Tibial artery (tissue), 4 donors: ENCODE results near the gene MGAT2.

ENCODE experiments used
- DNase-seq, 2 donors: peaks; one replicate each; pipeline ENCODE4 v3.0.0-alpha.2; 2019
- H3K27ac ChIP-seq, 2 donors: fragments of 200-600 bp; sonication (generic) in 1 of 2; 1 replicate in 1 of 2; 2 replicates in 1 of 2; pipeline ENCODE4 v1.5.1; 2018 to 2019; ENCODE audit warnings: mild to moderate bottlenecking in 1 of 2
- H3K27me3 ChIP-seq, 2 donors: fragments of 200-600 bp; sonication (generic) in 1 of 2; one replicate each; pipeline versions ENCODE4 v1.5.1 to v1.6.0; 2016 to 2019
- H3K36me3 ChIP-seq, 3 donors: fragments of 200-600 bp; sonication (generic) in 2 of 3; one replicate each; pipeline ENCODE4 v1.5.1; 2016 to 2019; ENCODE audit warnings: mild to moderate bottlenecking in 2 of 3
- H3K4me1 ChIP-seq, 4 donors: fragments of 200-600 bp; sonication (generic) in 2 of 4; 1 replicate in 3 of 4; 2 replicates in 1 of 4; pipeline ENCODE4 v1.5.1; 2016 to 2019
- H3K4me3 ChIP-seq, 2 donors: fragments of 200-600 bp; sonication (generic) in 1 of 2; 1 replicate in 1 of 2; 2 replicates in 1 of 2; pipeline ENCODE4 v1.5.1; 2018 to 2019; ENCODE audit warnings: mild to moderate bottlenecking in 2 of 2
- H3K9me3 ChIP-seq, 3 donors: fragments of 200-600 bp; sonication (generic) in 1 of 3; one replicate each; pipeline ENCODE4 v1.5.1; 2016 to 2019
- CTCF ChIP-seq, 2 experiments: fragments of 200-600 bp in 1 of 2; fragments of 450-650 bp in 1 of 2; IDR thresholded peaks; one replicate each; pipeline ENCODE4 v1.5.1; 2017 to 2019; ENCODE audit warnings: antibody characterized with exemption in 2 of 2, mild to moderate bottlenecking in 1 of 2, moderate library complexity in 1 of 2
- intact Hi-C: fragments of 100-400 bp; cut with DNase I; formaldehyde crosslinking; loops from one replicate; pipeline ENCODE4 v1.15.0; 2023; ENCODE audit warnings: low total_unique reads

The MGAT2 gene

DNA sequence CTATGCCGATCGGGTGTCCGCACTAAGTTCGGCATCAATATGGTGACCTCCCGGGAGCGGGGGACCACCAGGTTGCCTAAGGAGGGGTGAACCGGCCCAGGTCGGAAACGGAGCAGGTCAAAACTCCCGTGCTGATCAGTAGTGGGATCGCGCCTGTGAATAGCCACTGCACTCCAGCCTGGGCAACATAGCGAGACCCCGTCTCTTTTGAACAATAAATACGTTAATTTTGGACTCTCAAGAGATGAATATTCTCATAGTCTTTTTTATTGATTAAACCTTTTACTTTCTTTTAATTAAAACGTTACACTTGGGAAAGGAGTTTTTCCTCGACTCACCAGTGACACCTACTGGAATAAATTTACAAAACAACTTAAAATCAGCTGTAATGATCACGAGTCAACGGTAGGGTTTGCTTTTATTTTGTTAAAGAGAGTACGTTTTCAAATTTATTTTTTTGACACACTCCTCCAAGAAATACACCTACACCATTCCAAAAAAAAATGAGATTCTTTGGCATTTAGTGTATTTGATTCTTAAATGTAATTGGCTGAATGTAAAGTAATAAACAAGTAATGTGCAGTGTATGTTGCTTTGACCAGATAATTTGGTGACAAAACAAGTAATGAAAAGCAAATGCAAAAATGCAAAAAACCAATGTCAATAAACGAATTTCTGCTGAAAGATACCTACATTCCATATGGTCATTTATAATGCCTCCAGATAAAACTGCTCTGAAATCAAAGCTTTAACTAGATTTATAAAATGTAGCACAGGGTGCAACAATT lies 33.7 kb upstream of the MGAT2 start:
- intact Hi-C loops, result no loop called here
- peak overlapping the region; percentile 74 to 96 for H3K4me3 ChIP-seq
- H3K27me3 ChIP-seq, result no peaks in the 10 kb centered on the region
- no peak for DNase-seq
- H3K36me3 ChIP-seq, result peaks cover 7 to 25% (median 22%) of the 10 kb centered on the region in 3 donors
- no peaks in the 10 kb centered on the region for H3K9me3 ChIP-seq
- H3K27ac ChIP-seq, result peak overlapping the region; percentile 81 to 89
- H3K4me1 ChIP-seq, result peaks cover 0 to 25% (median 16%) of the 10 kb centered on the region in 4 donors
- peak; percentile 77 to 80 for TF ChIP-seq CTCF (IDR thresholded peaks at IDR 0.05)

GRCh38 chr14:49589387-49589786 lies 31.2 kb upstream of the MGAT2 start:
- H3K4me1 ChIP-seq, result peaks cover 0 to 11% (median 6%) of the 10 kb centered on the region in 4 donors
- H3K9me3 ChIP-seq, result no peaks in the 10 kb centered on the region
- no peak overlapping the region for H3K27ac ChIP-seq
- H3K4me3 ChIP-seq, result no peak overlapping the region
- no peak for TF ChIP-seq CTCF (IDR thresholded peaks at IDR 0.05)
- intact Hi-C loops, result no loop called here
- no peaks in the 10 kb centered on the region for H3K27me3 ChIP-seq
- H3K36me3 ChIP-seq, result peaks cover 0 to 1% (median under 1%) of the 10 kb centered on the region in 3 donors
- no peak for DNase-seq

- no peaks in the 10 kb centered on the region for H3K36me3 ChIP-seq
- intact Hi-C loops, result no loop called here
- H3K27me3 ChIP-seq, result no peaks in the 10 kb centered on the region
- TF ChIP-seq CTCF (IDR thresholded peaks at IDR 0.05), result no peak
- peaks cover 0 to 9% (median 4%) of the 10 kb centered on the region in 4 donors for H3K4me1 ChIP-seq
- no peak overlapping the region for H3K27ac ChIP-seq
- H3K9me3 ChIP-seq, result no peaks in the 10 kb centered on the region
- H3K4me3 ChIP-seq, result no peak overlapping the region
- no peak for DNase-seq
These were observed 27.6 kb upstream of the MGAT2 start for GRCh38 chr14:49593016-49593415.

DNA sequence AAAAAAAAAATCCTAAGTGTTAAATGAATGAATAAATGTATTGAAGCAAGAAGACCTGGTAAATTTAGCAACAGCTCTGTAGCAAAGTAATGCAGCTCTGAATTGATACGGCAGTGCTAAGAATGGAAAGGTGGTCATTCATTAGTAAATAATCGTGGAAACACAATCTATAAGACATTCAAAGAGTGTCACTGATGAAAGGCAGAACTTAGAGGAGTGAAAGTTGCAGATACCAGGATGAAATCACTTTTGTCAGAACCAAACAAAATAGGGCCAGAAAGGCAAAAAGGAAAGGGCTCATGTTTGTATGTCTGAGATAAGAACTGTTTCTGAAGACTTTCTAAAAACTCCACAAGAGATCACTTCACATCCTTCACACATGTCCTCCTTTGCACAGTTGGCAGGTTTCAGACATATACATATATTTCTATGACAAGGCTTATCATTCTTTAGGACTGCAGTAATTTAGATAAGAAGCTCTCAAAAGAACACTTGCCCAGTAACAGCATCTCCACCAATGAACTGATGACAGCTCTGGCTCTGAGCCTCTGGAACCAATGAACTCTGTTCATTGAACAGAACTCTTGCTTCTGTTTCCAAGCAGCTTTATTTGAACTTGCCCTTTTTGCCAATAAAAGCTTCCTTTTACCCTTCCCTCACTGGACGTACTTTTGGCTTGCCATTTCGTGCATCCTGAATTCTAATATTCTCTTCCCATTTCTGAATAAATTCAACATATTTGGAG lies 26.1 kb upstream of the MGAT2 start:
- intact Hi-C loops, result no loop called here
- Histone ChIP-seq H3K4me3 (no peak overlapping the region), H3K4me1 (peaks cover 0 to 9% (median 4%) of the 10 kb centered on the region in 4 donors), H3K36me3 (no peaks in the 10 kb centered on the region), H3K9me3 (no peaks in the 10 kb centered on the region), H3K27ac (no peak overlapping the region), H3K27me3 (no peaks in the 10 kb centered on the region)
- no peak for TF ChIP-seq CTCF (IDR thresholded peaks at IDR 0.05)
- no peak for DNase-seq

GRCh38 chr14:49598189-49598484 lies 22.5 kb upstream of the MGAT2 start:
- Histone ChIP-seq H3K36me3 (peaks cover 0 to 4% (median 0%) of the 10 kb centered on the region in 3 donors), H3K27me3 (no peaks in the 10 kb centered on the region), H3K4me1 (peaks cover 0 to 12% (median 4%) of the 10 kb centered on the region in 4 donors), H3K9me3 (no peaks in the 10 kb centered on the region), H3K4me3 (peak overlapping the region; percentile 70 to 96), H3K27ac (peak overlapping the region; percentile 90 to 93)
- DNase-seq, result no peak
- TF ChIP-seq CTCF (IDR thresholded peaks at IDR 0.05), result no peak
- intact Hi-C loops, result no loop called here
